ENCODE results near the gene TLE3.

- TF ChIP-seq EZH2 (IDR thresholded peaks at IDR 0.05; ENCODE audit: borderline replicate concordance): no peak
- TF ChIP-seq CTCF (IDR thresholded peaks at IDR 0.05; ENCODE audit: poor library complexity): no peak
Measured at GRCh38 chr15:70128414-70129140, 30.9 kb upstream of the TLE3 start.

Data from hepatocyte (in vitro differentiated cells).